HG03025 (cell line): ENCODE measurements around the gene CDKN1B.
A peak's percentile ranks its signal among the peaks of the same experiment; 100 is the strongest.

ENCODE experiments used
- ATAC-seq: cut with Tn5 transposase; IDR thresholded peaks from one replicate; pipeline ENCODE4 v1.9.1; 2021; ENCODE audit warnings: mild to moderate bottlenecking, moderate library complexity; ENCODE audit not compliant: unreplicated experiment, low FRiP score

Gene CDKN1B

GRCh38 chr12:12716793-12717585, at the start of gene CDKN1B:
Gene CDKN1B (plus strand): TSS chr12:12717368. CDS start chr12:12717840, 472 bp downstream.
- ATAC-seq: peak; percentile 50

DNA sequence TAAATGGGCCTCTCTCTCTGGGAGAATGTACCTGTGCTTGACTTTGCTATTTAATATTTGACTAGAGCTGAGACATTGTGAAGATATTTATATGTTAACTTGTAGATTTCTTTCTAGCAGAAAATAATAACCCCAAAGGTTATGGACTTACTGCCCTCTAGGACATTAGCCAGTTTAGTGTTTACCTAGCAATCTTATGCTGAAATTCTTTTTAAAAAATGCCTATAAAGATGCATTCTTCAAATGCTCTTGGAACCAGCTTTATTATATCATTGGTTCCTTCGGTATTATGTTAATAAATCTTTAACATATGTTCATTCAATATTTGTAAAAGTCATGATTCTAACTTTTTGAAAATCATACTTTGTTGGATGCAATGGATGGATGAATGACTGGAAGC, 49.2 kb upstream of the CDKN1B start:
- ATAC-seq: no peak

DNA sequence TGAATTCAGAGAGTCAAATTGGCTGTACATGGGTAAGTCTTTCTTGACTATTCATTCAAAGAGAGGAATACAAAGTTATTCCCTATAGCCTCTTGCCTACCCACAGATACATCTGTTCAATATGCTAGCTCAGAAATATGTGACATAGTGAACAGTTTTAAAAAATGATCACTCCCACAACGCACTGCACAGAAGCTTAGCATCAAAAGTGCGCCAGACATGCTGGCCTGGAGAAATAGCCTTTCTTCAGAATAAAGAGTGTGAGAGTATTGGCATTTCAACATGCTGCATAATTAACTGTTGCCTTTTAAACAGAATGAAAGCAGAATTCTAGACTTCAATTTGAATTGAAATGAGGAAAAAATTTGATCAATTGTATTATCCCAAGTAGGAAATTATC, 48.1 kb upstream of the CDKN1B start:
- no peak for ATAC-seq

GRCh38 chr12:12671850-12672660, 45.1 kb upstream of the CDKN1B start:
- no peak for ATAC-seq

- no peak for ATAC-seq
Observed at GRCh38 chr12:12673296-12673695, 43.9 kb upstream of the CDKN1B start.

DNA sequence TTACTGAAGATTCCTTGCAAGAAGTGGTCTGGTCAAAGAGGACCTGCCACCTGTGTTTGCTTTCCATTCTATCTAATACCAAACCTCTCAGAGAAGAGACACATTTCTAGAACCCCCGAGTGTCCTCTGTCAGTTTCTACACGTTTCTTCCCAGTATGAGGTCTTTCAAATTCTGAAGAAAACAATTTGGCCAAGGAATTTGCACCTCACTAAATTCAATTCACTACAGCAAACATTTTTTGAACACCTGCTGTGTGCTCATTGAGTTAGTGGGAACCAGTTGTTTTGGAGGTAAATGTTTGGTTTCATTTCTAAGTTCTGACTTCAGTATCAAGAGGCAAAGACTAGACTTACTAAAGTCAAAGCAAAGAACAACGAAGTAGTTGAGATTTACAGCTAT, 40.6 kb upstream of the CDKN1B start:
- no peak for ATAC-seq

DNA sequence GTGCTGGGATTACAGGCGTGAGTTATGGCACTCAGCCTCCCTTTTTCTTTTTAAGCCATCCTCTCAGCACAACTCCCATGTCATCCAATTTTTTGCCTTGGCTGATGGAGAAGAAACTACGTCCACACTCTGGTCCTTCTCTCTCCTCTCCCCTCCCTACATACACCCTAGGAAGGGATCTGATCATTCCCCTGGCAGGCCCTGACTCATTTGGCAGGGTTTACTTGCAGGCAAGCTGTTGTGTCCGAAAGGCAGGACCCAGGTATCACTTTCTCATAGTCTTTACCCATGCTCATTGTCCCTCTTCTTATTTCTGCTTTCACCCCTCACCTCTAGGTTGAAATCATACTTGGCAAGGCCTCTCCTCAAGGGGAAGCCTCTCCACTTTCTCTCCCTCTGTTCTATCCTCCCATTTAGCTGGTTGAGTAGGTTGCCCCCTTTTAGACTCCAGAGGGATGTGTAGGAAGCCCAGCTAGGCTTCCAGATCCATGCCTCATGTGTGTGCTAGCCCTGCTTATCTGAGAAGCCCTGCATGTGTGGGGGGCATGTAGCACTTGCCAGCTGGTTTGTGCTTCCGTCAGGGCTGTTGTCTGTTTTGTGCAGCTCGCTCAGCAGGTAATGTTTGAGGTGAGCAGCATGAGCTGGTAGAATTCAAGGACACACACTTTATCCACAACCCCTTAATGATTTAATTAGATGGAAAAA, 36.0 kb upstream of the CDKN1B start:
- no peak for ATAC-seq

DNA sequence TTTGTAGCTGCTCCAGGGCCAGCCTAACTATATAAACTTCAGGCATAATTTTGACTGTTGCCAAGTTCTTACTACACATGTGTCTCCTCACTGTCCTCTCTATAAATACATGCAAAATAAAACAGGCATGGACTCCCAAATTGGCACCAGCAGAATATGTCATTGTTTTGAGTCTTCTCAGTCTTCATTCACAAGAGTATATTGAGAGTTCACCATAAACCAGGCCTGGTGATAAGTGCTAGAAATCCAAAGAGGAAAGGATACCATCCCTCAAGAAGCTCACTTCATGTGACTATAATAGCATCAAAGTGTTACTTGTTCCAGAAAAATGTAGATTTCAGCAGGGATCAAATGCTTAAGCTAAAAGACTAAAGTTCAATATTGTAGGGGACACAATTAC, 34.9 kb upstream of the CDKN1B start:
- no peak for ATAC-seq

DNA sequence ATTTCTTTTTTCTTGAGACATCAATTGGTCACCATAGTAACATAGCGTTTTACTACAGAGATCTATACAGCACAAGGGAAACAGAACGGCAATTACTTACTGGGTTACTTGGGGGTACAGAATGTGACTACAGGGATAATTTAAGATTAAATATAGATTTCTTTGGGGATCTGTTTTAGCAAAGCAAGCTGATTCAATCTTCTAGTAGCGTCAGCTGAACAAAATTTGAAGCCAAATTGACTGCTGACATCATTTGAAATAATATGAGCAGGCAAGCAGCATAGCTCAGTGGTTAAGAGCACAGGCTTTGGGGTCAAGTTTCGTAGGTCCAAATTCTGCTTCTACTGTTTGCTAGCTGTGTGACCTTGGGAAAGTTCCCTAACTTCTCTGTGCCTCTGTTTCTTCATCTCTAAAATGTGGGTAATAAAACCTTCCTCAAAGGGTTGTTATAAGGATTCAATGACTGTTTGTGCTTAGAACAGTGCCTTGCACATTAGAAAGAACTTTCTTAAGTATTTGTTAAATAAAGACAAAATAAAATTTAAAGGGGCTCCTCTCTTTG, 34.0 kb upstream of the CDKN1B start:
- ATAC-seq: no peak

DNA sequence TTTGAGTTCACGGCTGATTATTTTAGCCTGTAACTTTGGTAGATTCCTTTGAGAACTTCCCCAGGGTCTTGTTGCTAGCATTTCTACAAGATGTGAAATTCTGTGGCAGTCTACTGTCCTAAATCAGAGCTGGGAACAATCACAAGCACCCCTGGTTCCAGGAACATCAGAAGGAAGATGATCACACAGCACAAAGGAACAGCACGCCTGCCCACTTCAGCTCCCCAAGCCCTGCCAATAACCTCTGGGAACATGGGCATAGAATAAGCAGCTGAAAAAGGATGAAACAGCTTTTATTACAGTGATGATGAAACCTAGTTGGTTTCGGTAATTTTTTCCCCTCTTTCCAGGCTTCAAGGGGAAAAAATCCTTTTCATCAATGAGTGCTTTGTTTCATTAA, 33.4 kb upstream of the CDKN1B start:
- ATAC-seq: no peak

DNA sequence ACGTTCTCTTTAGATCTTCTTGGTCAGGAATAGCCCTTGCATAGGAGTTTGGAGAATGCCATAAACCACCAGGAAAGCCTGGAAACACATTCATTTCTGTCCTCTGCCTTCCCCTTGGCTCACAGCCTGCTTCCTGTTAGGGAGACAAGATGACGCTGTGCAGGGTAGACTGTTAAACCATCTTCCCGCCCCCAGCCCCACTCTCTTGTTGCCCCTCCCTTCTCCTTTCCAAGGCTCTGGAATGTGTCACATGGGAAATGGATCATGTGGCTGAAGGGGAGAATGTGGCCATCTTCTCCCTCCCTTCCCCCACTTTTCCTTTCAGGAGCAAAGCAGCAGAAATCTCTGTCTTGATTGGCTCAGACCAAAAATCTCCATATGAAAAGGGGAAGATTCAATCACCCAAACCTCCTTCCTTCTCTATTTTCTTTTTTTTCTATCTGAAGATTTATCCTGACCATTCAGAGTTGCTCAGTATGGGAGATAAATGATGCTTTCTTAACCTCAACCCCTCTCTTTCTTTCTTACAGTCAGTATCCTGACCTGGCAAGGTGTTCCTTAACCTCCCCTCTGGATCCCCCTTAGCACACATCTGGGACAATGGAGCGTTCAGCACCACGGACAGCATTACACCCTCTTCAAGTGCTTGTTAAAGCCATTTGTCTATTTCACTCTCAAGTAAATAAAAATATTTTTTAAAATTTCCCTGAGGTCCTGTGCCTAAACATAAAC, 32.6 kb upstream of the CDKN1B start:
- ATAC-seq: no peak

GRCh38 chr12:12685305-12685704, 31.9 kb upstream of the CDKN1B start:
- no peak for ATAC-seq

- no peak for ATAC-seq
Observed at GRCh38 chr12:12686472-12686871, 30.7 kb upstream of the CDKN1B start.

- no peak for ATAC-seq
Observed at GRCh38 chr12:12686925-12687324, 30.2 kb upstream of the CDKN1B start.

- no peak for ATAC-seq
Observed at GRCh38 chr12:12689647-12690300, 27.4 kb upstream of the CDKN1B start.

- no peak for ATAC-seq
Observed at GRCh38 chr12:12691549-12691948, 25.6 kb upstream of the CDKN1B start.

DNA sequence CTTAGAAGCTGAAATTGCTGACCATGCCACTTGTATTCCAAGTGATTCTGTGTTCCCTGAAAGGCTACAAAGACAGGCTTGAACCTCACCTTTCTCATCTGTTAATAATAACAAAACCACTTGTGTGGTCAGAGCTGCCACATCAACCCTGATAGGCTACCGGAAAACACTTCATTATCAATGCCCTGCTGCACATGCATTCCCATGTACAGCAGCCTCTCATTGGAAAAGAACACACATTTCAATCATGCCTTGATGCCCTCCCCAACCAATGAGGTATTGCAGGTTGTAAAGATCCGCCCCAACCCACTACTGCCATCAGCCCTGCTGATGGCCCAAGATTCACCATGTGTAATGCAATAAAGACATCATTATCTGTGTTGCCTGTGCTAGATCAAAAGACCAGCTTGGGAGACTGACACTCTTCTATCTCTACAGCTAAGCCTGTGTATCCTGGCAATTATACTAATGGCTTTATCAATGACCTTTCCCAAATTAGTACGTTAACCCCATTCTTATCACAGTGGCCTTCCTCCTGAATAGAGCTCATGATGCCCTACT, 24.0 kb upstream of the CDKN1B start:
- no peak for ATAC-seq

- ATAC-seq: peak; percentile 63
Observed at GRCh38 chr12:12696562-12697383, 20.4 kb upstream of the CDKN1B start.

DNA sequence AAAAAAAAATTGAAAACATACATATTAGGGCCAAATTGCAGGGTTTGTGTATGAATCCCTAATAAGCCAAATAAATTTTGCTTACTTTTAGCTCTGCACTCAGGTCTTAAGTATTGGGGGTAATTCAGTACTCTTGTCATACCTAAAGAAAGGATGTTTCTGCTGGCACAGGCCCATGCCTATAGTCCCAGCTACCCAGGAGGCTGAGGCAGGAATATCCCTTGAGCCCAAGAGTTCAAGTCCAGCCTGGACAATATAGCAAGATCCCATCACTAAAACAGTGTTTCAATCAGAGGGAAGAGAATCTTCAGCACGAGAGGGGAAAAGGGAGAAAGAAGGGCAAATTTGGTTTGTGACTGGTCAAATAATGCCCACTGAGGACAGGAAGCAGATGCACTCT, 17.8 kb upstream of the CDKN1B start:
- no peak for ATAC-seq
